ENCODE data around the gene EEF2K.

EEF2K gene

GRCh38 chr16:22252317-22252716 is 46.2 kb downstream of the EEF2K start:
- Histone ChIP-seq H3K27ac (no peak overlapping the region), H3K9ac (no peak overlapping the region), H3K4me3 (ENCODE audit: low read depth, low read length) (no peak overlapping the region), H3K4me1 (no peaks in the 10 kb centered on the region), H3K4me2 (ENCODE audit: low read length) (no peak overlapping the region), H3K27me3 (ENCODE audit: control insufficient read depth, insufficient read depth, low read length) (no peaks in the 10 kb centered on the region), H3K9me3 (ENCODE audit: control insufficient read depth, low read length) (no peaks in the 10 kb centered on the region), H2AFZ (no peak overlapping the region), H3K79me2 (no peaks in the 10 kb centered on the region), H3K36me3 (ENCODE audit: control insufficient read depth, insufficient read depth, low read length) (no peaks in the 10 kb centered on the region)
- no peak for TF ChIP-seq CTCF (IDR thresholded peaks at IDR 0.05)

- Histone ChIP-seq H3K4me1 (no peaks in the 10 kb centered on the region), H3K79me2 (no peaks in the 10 kb centered on the region), H3K27ac (no peak overlapping the region), H3K9ac (no peak overlapping the region), H2AFZ (no peak overlapping the region), H3K4me3 (ENCODE audit: low read depth, low read length) (no peak overlapping the region), H3K36me3 (ENCODE audit: control insufficient read depth, insufficient read depth, low read length) (no peaks in the 10 kb centered on the region), H3K4me2 (ENCODE audit: low read length) (no peak overlapping the region), H3K27me3 (ENCODE audit: control insufficient read depth, insufficient read depth, low read length) (no peaks in the 10 kb centered on the region), H3K9me3 (ENCODE audit: control insufficient read depth, low read length) (no peaks in the 10 kb centered on the region)
- no peak for TF ChIP-seq CTCF (IDR thresholded peaks at IDR 0.05)
Measured at GRCh38 chr16:22253272-22253671, 47.2 kb downstream of the EEF2K start.

DNA sequence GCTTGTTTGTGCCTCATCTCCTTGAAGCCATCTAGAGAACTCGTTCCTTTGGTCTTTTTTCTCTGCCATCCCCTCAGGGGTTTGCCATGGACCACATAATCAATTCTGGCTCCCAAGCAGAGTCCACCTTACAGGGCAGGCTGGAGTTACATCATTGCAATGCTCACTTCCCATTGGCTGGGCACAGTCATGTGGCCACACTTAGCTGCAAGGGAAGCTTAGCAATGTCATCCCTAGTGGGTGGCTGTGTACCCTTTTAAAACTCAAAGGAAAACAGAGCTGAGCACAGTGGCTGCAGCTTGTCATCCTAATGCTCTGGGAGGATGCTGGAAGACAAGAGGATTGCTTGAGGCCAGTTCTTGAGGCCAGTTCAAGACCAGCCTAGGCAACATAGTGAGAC is 49.3 kb downstream of the EEF2K start:
- H3K4me1 ChIP-seq: no peaks in the 10 kb centered on the region
- TF ChIP-seq CTCF (IDR thresholded peaks at IDR 0.05): no peak
- H3K36me3 ChIP-seq (ENCODE audit: control insufficient read depth, insufficient read depth, low read length): no peaks in the 10 kb centered on the region
- H3K9ac ChIP-seq: no peak overlapping the region
- no peak overlapping the region for H3K4me3 ChIP-seq (ENCODE audit: low read depth, low read length)
- no peak overlapping the region for H3K4me2 ChIP-seq (ENCODE audit: low read length)
- no peaks in the 10 kb centered on the region for H3K9me3 ChIP-seq (ENCODE audit: control insufficient read depth, low read length)
- no peaks in the 10 kb centered on the region for H3K27me3 ChIP-seq (ENCODE audit: control insufficient read depth, insufficient read depth, low read length)
- no peaks in the 10 kb centered on the region for H3K79me2 ChIP-seq
- no peak overlapping the region for H2AFZ ChIP-seq
- no peak overlapping the region for H3K27ac ChIP-seq

- Histone ChIP-seq H3K27ac (no peak overlapping the region), H3K4me3 (ENCODE audit: low read depth, low read length) (no peak overlapping the region), H3K36me3 (ENCODE audit: control insufficient read depth, insufficient read depth, low read length) (no peaks in the 10 kb centered on the region), H2AFZ (no peak overlapping the region), H3K4me2 (ENCODE audit: low read length) (no peak overlapping the region), H3K9ac (no peak overlapping the region), H3K9me3 (ENCODE audit: control insufficient read depth, low read length) (no peaks in the 10 kb centered on the region), H3K79me2 (no peaks in the 10 kb centered on the region), H3K4me1 (no peaks in the 10 kb centered on the region), H3K27me3 (ENCODE audit: control insufficient read depth, insufficient read depth, low read length) (no peaks in the 10 kb centered on the region)
- TF ChIP-seq CTCF (IDR thresholded peaks at IDR 0.05): no peak
Measured at GRCh38 chr16:22257440-22257839, 51.4 kb downstream of the EEF2K start.

- no peak overlapping the region for H3K9ac ChIP-seq
- H3K4me1 ChIP-seq: no peaks in the 10 kb centered on the region
- H3K27ac ChIP-seq: no peak overlapping the region
- TF ChIP-seq CTCF (IDR thresholded peaks at IDR 0.05): no peak
- no peaks in the 10 kb centered on the region for H3K27me3 ChIP-seq (ENCODE audit: control insufficient read depth, insufficient read depth, low read length)
- H3K79me2 ChIP-seq: no peaks in the 10 kb centered on the region
- H2AFZ ChIP-seq: no peak overlapping the region
- no peaks in the 10 kb centered on the region for H3K36me3 ChIP-seq (ENCODE audit: control insufficient read depth, insufficient read depth, low read length)
- H3K4me2 ChIP-seq (ENCODE audit: low read length): no peak overlapping the region
- no peaks in the 10 kb centered on the region for H3K9me3 ChIP-seq (ENCODE audit: control insufficient read depth, low read length)
- no peak overlapping the region for H3K4me3 ChIP-seq (ENCODE audit: low read depth, low read length)
Measured at GRCh38 chr16:22260490-22260889, 54.4 kb downstream of the EEF2K start.
